T-helper 22 cell (primary cell): ENCODE results near the gene EVC.
"Not testable (repeated sequence)": the region's sequence is repeated elsewhere in the genome, so short reads cannot be mapped to it uniquely, and the experiment has no call there.

Experiments
- DNase-seq: peaks from one replicate; pipeline ENCODE4 v3.0.0-alpha.2; 2020; ENCODE audit warnings: low read depth

EVC gene

DNA sequence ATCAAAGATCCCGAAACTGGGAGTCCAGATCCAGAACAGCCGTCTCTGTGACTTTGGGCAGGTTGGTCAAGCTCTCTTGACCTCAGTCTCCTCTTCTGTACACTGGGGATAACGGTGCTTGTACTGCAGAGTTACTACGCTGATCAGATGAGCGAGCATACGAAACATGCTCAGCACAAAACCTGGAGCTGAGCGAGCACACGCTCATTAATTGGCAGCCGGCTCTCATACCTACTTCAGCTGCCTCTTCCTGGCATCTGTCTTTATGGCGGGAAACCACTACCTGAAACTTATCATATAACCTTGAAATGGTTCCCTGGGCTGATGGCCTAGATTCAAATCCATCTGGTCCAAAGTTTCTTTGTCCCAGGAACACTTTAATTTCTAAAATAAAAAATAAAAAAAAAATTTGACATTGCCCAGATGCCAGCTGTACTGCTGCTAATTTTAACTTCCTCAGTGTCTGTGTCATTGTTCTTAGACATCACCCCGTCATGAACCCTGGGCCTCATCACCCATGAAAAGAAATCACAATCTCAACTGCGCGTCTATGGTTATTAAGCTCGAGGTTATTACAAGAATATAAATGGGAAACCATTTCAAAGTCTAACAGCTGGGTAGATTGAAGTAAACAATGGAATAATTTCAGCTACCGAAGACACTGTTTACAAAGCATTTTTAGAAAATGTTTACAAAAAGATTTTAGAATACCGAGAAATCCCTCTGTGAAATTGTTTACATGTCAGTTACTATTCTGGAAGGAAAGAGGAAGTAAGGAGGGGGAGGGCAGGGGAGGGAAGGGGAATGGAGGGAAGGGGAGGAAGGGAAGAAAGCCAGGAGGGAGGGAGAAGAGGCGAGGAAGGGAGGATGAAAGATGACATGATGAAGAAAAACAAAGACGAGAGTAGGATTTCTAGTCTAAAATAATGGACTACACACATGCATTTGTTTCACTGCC, 132.9 kb downstream of the EVC start:
- DNase-seq: no peak

DNA sequence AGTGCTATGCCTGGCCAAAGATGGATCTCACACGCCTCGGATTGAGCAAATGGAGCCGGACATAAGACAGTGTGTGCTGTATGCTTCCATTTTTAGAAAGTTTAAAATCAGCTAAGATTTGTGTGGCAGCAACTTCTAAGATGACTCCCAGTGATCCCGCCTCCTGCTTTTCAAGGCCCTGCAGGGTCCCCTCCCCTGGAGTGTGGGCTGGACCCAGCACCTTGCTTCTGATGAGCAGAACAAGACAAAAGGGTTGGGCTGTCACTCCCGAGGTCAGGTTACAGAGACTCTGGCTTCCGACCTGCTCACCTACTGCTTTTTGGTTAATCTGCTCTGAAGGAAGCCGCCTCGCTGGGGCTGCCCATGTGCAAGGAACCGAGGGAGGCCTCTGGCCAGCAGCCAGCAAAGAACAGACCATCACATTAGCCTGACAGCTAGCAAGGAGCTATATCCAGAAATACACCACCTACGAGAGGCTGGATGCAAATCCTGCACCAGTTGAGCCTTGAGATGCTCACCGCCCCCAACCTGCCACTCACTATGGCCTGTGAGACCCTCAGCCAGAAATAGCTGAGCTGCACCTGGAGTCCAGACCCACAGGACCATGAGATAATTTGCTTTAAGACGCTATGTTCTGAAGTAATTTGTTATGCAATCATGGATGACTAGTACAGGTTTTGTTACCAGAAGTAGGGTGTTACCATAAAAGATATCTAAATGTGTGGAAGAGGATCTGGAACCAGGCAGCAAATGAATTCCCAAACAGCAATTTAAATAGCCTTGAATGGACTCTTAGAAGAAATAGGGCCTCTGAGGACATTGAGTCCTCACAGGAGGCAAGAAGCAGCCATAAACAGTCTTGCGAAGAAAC, 134.3 kb downstream of the EVC start:
- DNase-seq: no peak

DNA sequence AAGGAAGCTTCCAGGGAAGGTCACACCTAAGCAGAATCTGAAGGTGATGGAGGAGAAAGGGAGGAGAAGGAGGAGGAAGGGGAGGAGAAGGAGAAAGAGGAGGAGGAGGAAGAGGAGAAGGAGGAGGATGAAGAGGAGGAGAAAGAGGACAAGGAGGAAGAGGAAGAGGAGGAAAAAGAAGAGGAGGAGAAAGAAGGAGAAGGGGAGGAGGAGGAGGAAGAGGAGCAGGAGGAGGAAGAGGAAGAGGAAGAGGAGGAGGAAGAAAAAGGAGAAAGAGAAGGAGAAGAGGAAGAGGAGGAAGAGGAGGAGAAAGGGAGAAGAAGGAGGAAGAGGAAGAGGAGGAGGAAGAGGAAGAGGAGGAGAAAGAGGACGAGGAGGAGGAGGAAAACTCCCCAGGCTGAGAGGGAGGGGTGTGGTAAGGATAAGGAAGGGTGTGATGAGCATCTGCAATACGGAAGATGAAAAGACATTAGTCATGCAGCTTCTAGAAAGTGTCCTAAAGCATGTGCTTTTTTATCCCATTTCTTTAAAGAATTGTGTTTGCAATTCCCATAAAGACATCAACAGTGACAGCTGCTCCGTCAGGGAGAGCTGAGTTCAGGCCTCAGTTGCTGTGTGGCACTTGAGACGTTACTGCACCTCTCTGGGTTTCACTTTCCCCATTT, 140.8 kb downstream of the EVC start:
- no peak for DNase-seq

- DNase-seq: no peak
Observed at GRCh38 chr4:5852523-5853202, 141.7 kb downstream of the EVC start.

- no peak for DNase-seq
Observed at GRCh38 chr4:5854929-5855328, 143.9 kb downstream of the EVC start.

DNA sequence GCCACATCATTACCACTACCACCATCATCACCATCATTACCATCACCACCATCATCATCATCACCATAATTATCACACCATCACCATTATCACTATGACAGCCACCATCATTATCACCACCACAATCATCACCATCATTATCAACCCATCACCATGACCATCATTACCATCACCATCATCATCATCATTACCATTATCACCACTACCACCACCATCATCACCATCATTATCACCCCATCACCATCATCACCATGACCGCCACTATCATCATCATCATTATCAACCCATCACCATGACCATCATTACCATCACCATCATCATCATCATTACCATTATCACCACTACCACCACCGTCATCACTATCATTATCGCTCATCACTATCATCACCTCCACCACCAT, 145.4 kb downstream of the EVC start:
- DNase-seq: not testable (repeated sequence)

GRCh38 chr4:5857199-5857598, 146.2 kb downstream of the EVC start:
- no peak for DNase-seq

DNA sequence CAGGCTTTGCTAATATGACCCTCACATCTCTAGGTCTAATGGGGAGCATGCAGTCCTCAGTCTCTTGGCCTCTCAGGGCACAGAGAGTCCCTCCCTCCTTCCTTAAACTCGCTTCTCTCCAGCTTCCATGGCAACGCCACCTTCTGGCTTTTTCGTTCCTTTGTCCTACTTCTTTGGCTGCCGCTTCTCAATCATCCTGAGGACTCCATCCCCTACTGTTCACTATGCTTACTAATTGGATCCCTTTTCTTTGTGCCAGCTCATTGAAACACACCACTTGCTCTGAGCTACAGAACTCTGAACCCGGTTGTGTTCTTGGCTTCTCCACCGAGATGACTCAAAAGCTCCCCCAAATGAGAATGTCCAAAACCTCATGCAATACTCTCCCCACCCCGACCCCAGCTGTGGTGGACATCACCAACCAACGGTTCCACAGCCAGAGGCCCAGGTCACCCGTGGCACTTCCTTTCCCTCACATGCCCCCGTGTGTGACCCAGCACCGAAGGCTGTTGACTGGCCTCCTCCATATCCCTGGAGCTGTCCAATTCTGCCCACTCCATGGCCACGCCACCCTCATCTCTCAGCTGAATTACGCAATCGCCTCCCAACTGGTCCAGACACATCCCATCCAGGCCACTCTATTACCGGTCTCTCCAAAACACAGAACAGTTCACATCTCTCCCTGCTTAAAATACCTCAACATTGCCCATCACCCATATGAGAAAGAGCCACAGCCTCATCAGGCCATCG, 147.2 kb downstream of the EVC start:
- no peak for DNase-seq

- no peak for DNase-seq
Observed at GRCh38 chr4:5863461-5864113, 152.6 kb downstream of the EVC start.
